ENCODE measurements around the gene CD9.

CD9 gene

DNA sequence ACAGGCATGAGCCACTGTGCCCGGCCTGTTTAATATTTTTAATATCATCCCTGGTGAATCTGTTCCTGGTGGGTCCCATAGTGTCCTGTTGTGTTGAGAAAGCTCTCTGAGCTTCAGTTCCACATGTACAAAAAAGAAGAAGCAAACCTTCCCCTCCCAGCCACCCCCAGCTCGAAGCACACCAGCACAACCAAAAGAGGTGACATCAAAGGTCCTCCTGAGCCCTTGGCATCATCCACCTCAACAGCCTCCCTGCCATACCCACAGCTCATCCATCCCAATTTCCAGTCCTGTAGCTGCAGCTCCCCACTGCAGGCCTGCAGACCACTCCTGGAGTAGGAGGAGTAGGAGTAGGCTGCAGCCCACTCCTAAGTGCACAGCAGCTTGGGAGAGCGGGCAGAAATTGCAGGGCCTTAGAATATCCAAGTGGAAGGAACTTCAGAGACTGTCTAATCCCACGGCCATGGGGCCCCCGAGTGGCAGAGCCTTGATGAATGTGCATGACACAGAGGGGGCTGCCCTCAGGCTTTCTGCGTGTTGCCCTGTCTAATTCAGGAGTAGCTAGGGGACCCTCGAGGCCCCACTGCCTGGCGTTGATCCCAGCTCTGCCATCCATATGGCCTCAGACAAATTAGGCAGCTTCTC, 36.7 kb upstream of the CD9 start:
- Histone ChIP-seq H2BK120ac (ENCODE audit: insufficient read depth, low read length, poor library complexity) (peak overlapping the region; percentile 30), H3K23ac (ENCODE audit: low read length) (no peak overlapping the region), H3K9me3 (ENCODE audit: insufficient read depth, low read depth, low read length) (no peaks in the 10 kb centered on the region), H3K36me3 (ENCODE audit: control insufficient read depth in 1 of 2, insufficient read depth in 2 of 2, low read length in 2 of 2) (no peaks in the 10 kb centered on the region), H3K4me3 (ENCODE audit: low read depth, low read length) (no peak overlapping the region), H2AFZ (ENCODE audit: insufficient read depth, low read length, poor library complexity) (no peak overlapping the region), H3K9ac (ENCODE audit: low read length) (no peak overlapping the region), H3K4me2 (ENCODE audit: low read length) (no peak overlapping the region), H2BK5ac (ENCODE audit: low read depth, low read length, poor library complexity) (no peak overlapping the region), H3K27me3 (ENCODE audit: insufficient read depth, low read length) (no peaks in the 10 kb centered on the region), H4K8ac (ENCODE audit: low read depth, low read length) (no peak overlapping the region), H2BK12ac (ENCODE audit: low read length) (peak overlapping the region; percentile 7), H3K4me1 (ENCODE audit: control insufficient read depth in 1 of 2, insufficient read depth in 2 of 2, low read length in 2 of 2) (peaks cover 15 to 29% of the 10 kb centered on the region in 2 experiments), H4K12ac (ENCODE audit: low read depth, low read length) (no peak overlapping the region), H3K14ac (ENCODE audit: low read length) (no peak overlapping the region), H3K4ac (ENCODE audit: low read depth, low read length) (no peak overlapping the region), H4K91ac (ENCODE audit: low read depth, low read length) (no peak overlapping the region), H3K18ac (ENCODE audit: low read length) (no peak overlapping the region), H3K79me1 (ENCODE audit: low read length) (peaks cover 32% of the 10 kb centered on the region), H3K27ac (ENCODE audit: low read depth, low read length) (no peak overlapping the region), H3K79me2 (ENCODE audit: control insufficient read depth, insufficient read depth, low read length, poor library complexity) (peaks cover 2% of the 10 kb centered on the region), H2AK5ac (ENCODE audit: low read length) (peak overlapping the region; percentile 7)
- no CpG with 5 or more reads among the region's 8 CpGs for WGBS (ENCODE audit: extremely low coverage, insufficient coverage, insufficient read length)
- no peak for DNase-seq

DNA sequence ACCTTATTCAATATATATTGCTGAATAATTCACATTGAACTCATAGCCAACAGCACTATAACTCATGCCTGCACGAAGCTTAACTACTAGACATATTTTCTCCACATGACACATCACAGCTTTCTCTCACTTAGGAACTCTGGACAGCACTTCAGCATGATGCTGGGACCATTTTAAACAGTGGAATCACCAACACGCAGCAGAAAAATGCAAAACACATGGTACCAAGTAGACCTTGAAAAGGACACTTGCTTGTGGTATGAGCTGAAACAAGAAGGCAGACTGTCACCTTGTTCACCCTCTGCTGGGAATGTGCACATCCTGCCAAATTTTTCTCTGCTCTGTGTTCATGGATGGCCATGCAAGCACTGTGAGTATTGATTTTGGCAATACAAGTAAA, 34.8 kb upstream of the CD9 start:
- Histone ChIP-seq H3K4me3 (ENCODE audit: low read depth, low read length) (no peak overlapping the region), H4K8ac (ENCODE audit: low read depth, low read length) (no peak overlapping the region), H3K14ac (ENCODE audit: low read length) (no peak overlapping the region), H3K4ac (ENCODE audit: low read depth, low read length) (no peak overlapping the region), H3K4me1 (ENCODE audit: control insufficient read depth in 1 of 2, insufficient read depth in 2 of 2, low read length in 2 of 2) (peaks cover 15 to 24% of the 10 kb centered on the region in 2 experiments), H3K9ac (ENCODE audit: low read length) (no peak overlapping the region), H4K91ac (ENCODE audit: low read depth, low read length) (peak overlapping the region; percentile 55), H2AFZ (ENCODE audit: insufficient read depth, low read length, poor library complexity) (no peak overlapping the region), H3K79me2 (ENCODE audit: control insufficient read depth, insufficient read depth, low read length, poor library complexity) (peaks cover 2% of the 10 kb centered on the region), H2BK120ac (ENCODE audit: insufficient read depth, low read length, poor library complexity) (no peak overlapping the region), H3K27ac (ENCODE audit: low read depth, low read length) (no peak overlapping the region), H2BK5ac (ENCODE audit: low read depth, low read length, poor library complexity) (no peak overlapping the region), H3K79me1 (ENCODE audit: low read length) (peaks cover 25% of the 10 kb centered on the region), H3K9me3 (ENCODE audit: insufficient read depth, low read depth, low read length) (no peaks in the 10 kb centered on the region), H2AK5ac (ENCODE audit: low read length) (peak overlapping the region; percentile 76), H4K12ac (ENCODE audit: low read depth, low read length) (no peak overlapping the region), H3K23ac (ENCODE audit: low read length) (no peak overlapping the region), H3K27me3 (ENCODE audit: insufficient read depth, low read length) (no peaks in the 10 kb centered on the region), H2BK12ac (ENCODE audit: low read length) (peak overlapping the region; percentile 51), H3K36me3 (ENCODE audit: control insufficient read depth in 1 of 2, insufficient read depth in 2 of 2, low read length in 2 of 2) (no peaks in the 10 kb centered on the region), H3K4me2 (ENCODE audit: low read length) (no peak overlapping the region), H3K18ac (ENCODE audit: low read length) (no peak overlapping the region)
- peak; percentile 34 to 73 for DNase-seq
- no CpG with 5 or more reads among the region's 2 CpGs for WGBS (ENCODE audit: extremely low coverage, insufficient coverage, insufficient read length)

DNA sequence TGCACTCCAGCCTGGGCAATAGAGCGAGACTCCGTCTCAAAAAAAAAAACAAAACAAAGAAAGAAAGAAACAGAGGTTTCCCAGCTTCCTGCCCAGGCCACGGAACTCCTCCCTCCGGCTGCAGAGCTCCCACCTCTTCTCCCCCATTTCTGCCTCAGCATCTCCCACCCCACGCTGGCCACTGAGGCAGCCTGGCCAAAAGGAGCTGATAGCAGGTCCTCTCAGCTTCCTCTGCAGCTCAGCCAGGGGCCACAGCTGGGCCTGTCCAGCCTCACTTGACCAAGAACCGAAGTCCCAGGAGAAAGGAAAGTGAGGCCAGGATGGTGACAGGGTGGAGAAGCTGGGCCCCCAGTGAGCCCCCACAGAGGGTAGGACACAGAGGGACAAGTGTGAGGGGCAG, 33.4 kb upstream of the CD9 start:
- peaks cover 12% of the 10 kb centered on the region in 2 experiments for H3K4me1 ChIP-seq (ENCODE audit: control insufficient read depth in 1 of 2, insufficient read depth in 2 of 2, low read length in 2 of 2)
- peak overlapping the region; percentile 71 for H2BK5ac ChIP-seq (ENCODE audit: low read depth, low read length, poor library complexity)
- peak overlapping the region; percentile 87 for H3K4ac ChIP-seq (ENCODE audit: low read depth, low read length)
- H2BK120ac ChIP-seq (ENCODE audit: insufficient read depth, low read length, poor library complexity), result peak overlapping the region; percentile 96
- H3K79me1 ChIP-seq (ENCODE audit: low read length), result peaks cover 21% of the 10 kb centered on the region
- no peak overlapping the region for H3K4me3 ChIP-seq (ENCODE audit: low read depth, low read length)
- H3K36me3 ChIP-seq (ENCODE audit: control insufficient read depth in 1 of 2, insufficient read depth in 2 of 2, low read length in 2 of 2), result no peaks in the 10 kb centered on the region
- peak overlapping the region; percentile 87 for H2BK12ac ChIP-seq (ENCODE audit: low read length)
- peak overlapping the region; percentile 40 for H2AK5ac ChIP-seq (ENCODE audit: low read length)
- H3K27ac ChIP-seq (ENCODE audit: low read depth, low read length), result peak overlapping the region; percentile 81
- peak overlapping the region; percentile 82 for H3K18ac ChIP-seq (ENCODE audit: low read length)
- peaks cover 3% of the 10 kb centered on the region for H3K9me3 ChIP-seq (ENCODE audit: insufficient read depth, low read depth, low read length)
- H3K27me3 ChIP-seq (ENCODE audit: insufficient read depth, low read length), result no peaks in the 10 kb centered on the region
- H3K23ac ChIP-seq (ENCODE audit: low read length), result no peak overlapping the region
- peak overlapping the region; percentile 77 for H4K8ac ChIP-seq (ENCODE audit: low read depth, low read length)
- DNase-seq, result no peak
- no peak overlapping the region for H3K9ac ChIP-seq (ENCODE audit: low read length)
- H2AFZ ChIP-seq (ENCODE audit: insufficient read depth, low read length, poor library complexity), result peak overlapping the region; percentile 12
- peak overlapping the region; percentile 94 for H4K91ac ChIP-seq (ENCODE audit: low read depth, low read length)
- H3K14ac ChIP-seq (ENCODE audit: low read length), result peak overlapping the region; percentile 97
- peak overlapping the region; percentile 29 for H3K4me2 ChIP-seq (ENCODE audit: low read length)
- peaks cover 2% of the 10 kb centered on the region for H3K79me2 ChIP-seq (ENCODE audit: control insufficient read depth, insufficient read depth, low read length, poor library complexity)
- peak overlapping the region; percentile 61 for H4K12ac ChIP-seq (ENCODE audit: low read depth, low read length)
- WGBS (ENCODE audit: extremely low coverage, insufficient coverage, insufficient read length), result no CpG with 5 or more reads among the region's 6 CpGs

DNA sequence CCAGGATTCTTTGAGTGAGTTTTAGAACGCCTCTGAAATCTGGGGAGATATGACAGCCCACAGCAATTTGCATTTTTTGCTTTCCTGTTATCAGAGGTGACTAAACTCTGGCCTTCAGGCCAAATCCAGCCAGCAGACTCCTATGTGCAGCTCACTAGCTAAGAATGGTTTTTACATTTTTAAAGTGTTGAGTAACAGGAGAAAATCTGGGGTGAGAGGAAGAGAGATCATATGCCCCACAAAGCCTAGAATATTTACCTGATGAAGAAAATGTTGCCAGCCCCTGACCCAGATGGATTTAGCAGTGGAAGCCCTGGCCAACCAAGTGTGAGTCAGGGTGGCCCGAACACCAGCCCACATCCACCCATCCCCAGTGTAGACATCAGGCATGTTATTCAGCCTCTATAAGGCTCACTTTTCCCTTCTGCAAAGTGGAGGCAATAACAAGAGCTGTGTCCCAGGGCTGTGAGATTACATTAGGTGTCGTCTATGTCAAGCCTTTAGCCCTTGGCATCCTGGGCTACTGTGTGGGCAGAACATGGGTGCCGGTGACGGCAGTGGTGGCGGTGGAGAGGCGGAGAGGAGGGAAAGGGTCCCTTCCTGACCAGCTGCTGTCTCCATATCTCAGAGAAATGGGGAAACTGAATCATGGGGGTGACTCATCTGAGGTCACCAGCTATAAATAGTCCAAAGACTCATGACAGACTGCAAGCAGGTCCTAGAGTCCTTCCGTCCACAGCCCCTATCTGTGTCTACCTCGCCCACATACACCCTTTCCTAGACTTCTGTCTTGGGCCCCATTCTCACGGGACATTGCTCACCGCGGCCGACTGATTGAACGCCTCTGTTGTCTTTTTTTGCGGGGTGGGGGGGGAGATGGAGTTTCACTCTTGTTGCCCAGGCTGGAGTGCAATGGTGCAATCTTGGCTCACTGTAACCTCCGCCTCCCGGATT, 32.6 kb upstream of the CD9 start:
- Histone ChIP-seq H3K4me2 (ENCODE audit: low read length) (no peak overlapping the region), H4K12ac (ENCODE audit: low read depth, low read length) (peak overlapping the region; percentile 35), H2BK120ac (ENCODE audit: insufficient read depth, low read length, poor library complexity) (peak overlapping the region; percentile 96), H2BK12ac (ENCODE audit: low read length) (peak overlapping the region; percentile 96), H4K91ac (ENCODE audit: low read depth, low read length) (peak overlapping the region; percentile 98), H3K4me3 (ENCODE audit: low read depth, low read length) (no peak overlapping the region), H4K8ac (ENCODE audit: low read depth, low read length) (peak overlapping the region; percentile 87), H3K9me3 (ENCODE audit: insufficient read depth, low read depth, low read length) (peaks cover 7% of the 10 kb centered on the region), H3K79me1 (ENCODE audit: low read length) (peaks cover 20% of the 10 kb centered on the region), H3K23ac (ENCODE audit: low read length) (no peak overlapping the region), H2AFZ (ENCODE audit: insufficient read depth, low read length, poor library complexity) (peak overlapping the region; percentile 63), H3K27me3 (ENCODE audit: insufficient read depth, low read length) (no peaks in the 10 kb centered on the region), H3K14ac (ENCODE audit: low read length) (peak overlapping the region; percentile 91), H3K4ac (ENCODE audit: low read depth, low read length) (peak overlapping the region; percentile 87), H2AK5ac (ENCODE audit: low read length) (peak overlapping the region; percentile 95), H3K79me2 (ENCODE audit: control insufficient read depth, insufficient read depth, low read length, poor library complexity) (peaks cover 2% of the 10 kb centered on the region), H3K36me3 (ENCODE audit: control insufficient read depth in 1 of 2, insufficient read depth in 2 of 2, low read length in 2 of 2) (no peaks in the 10 kb centered on the region), H3K4me1 (ENCODE audit: control insufficient read depth in 1 of 2, insufficient read depth in 2 of 2, low read length in 2 of 2) (peaks cover 12% of the 10 kb centered on the region in 2 experiments), H3K27ac (ENCODE audit: low read depth, low read length) (peak overlapping the region; percentile 81), H2BK5ac (ENCODE audit: low read depth, low read length, poor library complexity) (peak overlapping the region; percentile 71), H3K9ac (ENCODE audit: low read length) (no peak overlapping the region), H3K18ac (ENCODE audit: low read length) (peak overlapping the region; percentile 94)
- DNase-seq, result peak; percentile 95 to 98
- no CpG with 5 or more reads among the region's 17 CpGs for WGBS (ENCODE audit: extremely low coverage, insufficient coverage, insufficient read length)

Data from trophoblast cell (in vitro differentiated cells and primary cell).